Esophagus muscularis mucosa (tissue), 4 donors: ENCODE results near the gene PMFBP1. TPM values are rescaled to one million over a fixed set of nuclear protein-coding genes. Genes with fewer than 3 reads are reported as not detected.

Source experiments
- DNase-seq: peaks from one replicate; pipeline ENCODE4 v3.0.0-alpha.2; 2017; ENCODE audit errors: extremely low spot score
- H3K27ac ChIP-seq, 4 donors: fragments of 200-600 bp; sonication (generic); replicated peaks in 1 of 4; 1 replicate in 3 of 4; 2 replicates in 1 of 4; pipeline ENCODE4 v1.5.1; 2016 to 2019; ENCODE audit warnings: mild to moderate bottlenecking in 1 of 4
- H3K27me3 ChIP-seq, 4 donors: fragments of 200-600 bp; sonication (generic); one replicate each; pipeline versions ENCODE4 v1.5.1 to v1.6.0; 2016 to 2019
- H3K36me3 ChIP-seq, 4 donors: fragments of 200-600 bp; sonication (generic); one replicate each; pipeline ENCODE4 v1.5.1; 2016 to 2019
- H3K4me1 ChIP-seq, 4 donors: fragments of 200-600 bp; sonication (generic); one replicate each; pipeline ENCODE4 v1.5.1; 2016 to 2019
- H3K4me3 ChIP-seq, 4 donors: fragments of 200-600 bp; sonication (generic); 1 replicate in 2 of 4; 2 replicates in 2 of 4; pipeline ENCODE4 v1.5.1; 2016 to 2019; ENCODE audit warnings: mild to moderate bottlenecking in 4 of 4, moderate library complexity in 1 of 4
- H3K9me3 ChIP-seq, 4 donors: fragments of 200-600 bp; sonication (generic); 1 replicate in 3 of 4; 2 replicates in 1 of 4; pipeline ENCODE4 v1.5.1; 2016 to 2019
- EP300 ChIP-seq: sonication (generic); formaldehyde crosslinking; IDR thresholded peaks from one replicate; pipeline ENCODE4 v1.6.1; 2017; ENCODE audit warnings: antibody characterized with exemption
- POLR2A ChIP-seq: fragments of 450-650 bp; IDR thresholded peaks from one replicate; pipeline ENCODE4 v1.6.1; 2017; ENCODE audit warnings: antibody characterized with exemption, moderate library complexity, mild to moderate bottlenecking, low read depth
- POLR2AphosphoS5 ChIP-seq, 2 donors: sonication (generic); formaldehyde crosslinking; IDR thresholded peaks; one replicate each; pipeline ENCODE4 v1.6.1; 2017; ENCODE audit warnings: antibody characterized with exemption in 2 of 2
- WGBS: methylation state at CpG from one replicate; pipeline ENCODE4 v1.1.5; 2018; 5-methylcytosine and 5-hydroxymethylcytosine counted together
- intact Hi-C: fragments of 100-400 bp; cut with DNase I; formaldehyde crosslinking; loops from one replicate; pipeline ENCODE4 v1.15.1; 2023
- total RNA-seq, 4 donors: library from RNA; depleted of rRNA; stranded (reverse); fragments of >200 nt; gene quantifications; one replicate each; pipeline versions ENCODE4 v1.1.0 to v1.2.1, GENCODE V29; 2016
- TF ChIP-seq, protein P1 (sequence below), 3 experiments: fragments of 200-600 bp in 2 of 3; fragments of 450-650 bp in 1 of 3; sonication (generic) in 2 of 3; IDR thresholded peaks; one replicate each; pipeline ENCODE4 v1.5.1; 2017 to 2019; ENCODE audit warnings: antibody characterized with exemption in 3 of 3, mild to moderate bottlenecking in 2 of 3, moderate library complexity in 1 of 3

PMFBP1 gene, protein sequence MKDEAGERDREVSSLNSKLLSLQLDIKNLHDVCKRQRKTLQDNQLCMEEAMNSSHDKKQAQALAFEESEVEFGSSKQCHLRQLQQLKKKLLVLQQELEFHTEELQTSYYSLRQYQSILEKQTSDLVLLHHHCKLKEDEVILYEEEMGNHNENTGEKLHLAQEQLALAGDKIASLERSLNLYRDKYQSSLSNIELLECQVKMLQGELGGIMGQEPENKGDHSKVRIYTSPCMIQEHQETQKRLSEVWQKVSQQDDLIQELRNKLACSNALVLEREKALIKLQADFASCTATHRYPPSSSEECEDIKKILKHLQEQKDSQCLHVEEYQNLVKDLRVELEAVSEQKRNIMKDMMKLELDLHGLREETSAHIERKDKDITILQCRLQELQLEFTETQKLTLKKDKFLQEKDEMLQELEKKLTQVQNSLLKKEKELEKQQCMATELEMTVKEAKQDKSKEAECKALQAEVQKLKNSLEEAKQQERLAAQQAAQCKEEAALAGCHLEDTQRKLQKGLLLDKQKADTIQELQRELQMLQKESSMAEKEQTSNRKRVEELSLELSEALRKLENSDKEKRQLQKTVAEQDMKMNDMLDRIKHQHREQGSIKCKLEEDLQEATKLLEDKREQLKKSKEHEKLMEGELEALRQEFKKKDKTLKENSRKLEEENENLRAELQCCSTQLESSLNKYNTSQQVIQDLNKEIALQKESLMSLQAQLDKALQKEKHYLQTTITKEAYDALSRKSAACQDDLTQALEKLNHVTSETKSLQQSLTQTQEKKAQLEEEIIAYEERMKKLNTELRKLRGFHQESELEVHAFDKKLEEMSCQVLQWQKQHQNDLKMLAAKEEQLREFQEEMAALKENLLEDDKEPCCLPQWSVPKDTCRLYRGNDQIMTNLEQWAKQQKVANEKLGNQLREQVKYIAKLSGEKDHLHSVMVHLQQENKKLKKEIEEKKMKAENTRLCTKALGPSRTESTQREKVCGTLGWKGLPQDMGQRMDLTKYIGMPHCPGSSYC
- under 1 TPM in 1 of 4 donors, not detected in 3; 0.50 TPM for total RNA-seq

DNA sequence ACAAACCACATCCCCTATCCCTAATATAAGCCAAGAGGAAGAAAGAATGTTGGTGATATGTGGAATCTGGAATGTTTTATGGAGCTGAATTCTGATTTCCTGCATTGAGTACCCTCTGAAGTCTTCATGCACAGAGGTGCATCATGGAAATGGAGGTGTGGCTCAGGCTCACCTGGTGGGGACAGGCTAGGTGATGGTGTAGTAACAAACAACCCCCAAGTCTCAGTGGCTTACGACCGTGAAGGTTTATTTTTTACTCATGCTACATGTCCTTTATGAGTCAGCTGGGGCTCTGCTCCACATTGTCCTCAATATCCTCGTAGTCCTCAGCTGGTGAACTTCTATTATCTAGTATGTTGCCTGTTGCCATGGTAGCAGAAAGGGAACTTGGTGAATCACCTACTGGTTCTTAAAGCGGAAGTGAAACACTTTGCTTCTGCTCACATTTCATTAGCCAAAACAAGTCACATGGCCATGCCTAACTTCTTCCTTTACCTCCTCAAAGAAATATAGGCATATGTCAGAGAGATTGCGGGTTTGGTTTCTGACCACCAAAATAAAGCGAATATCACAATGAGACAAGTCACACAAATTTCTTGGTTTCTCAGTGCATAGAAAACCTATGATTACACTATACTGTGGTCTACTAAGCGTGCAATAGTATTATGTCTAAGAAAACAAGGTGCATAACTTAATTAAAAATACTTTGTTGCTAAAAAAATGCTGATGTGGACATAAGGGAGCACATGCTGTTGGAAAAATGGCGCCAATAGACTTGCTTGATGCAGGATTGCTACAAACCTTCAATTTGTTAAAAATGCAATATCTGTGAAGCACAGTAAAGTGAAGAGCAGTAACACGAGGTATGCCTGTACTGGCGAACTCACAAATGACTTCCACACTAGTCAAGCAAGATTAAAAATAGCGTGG is at the start of gene PMFBP1:
PMFBP1 (minus strand) TSS at position 51 of the 930 bp plus-strand sequence. CDS start 947 bp downstream, outside the sequence.
- Histone ChIP-seq H3K27me3 (no peaks in the 10 kb centered on the region), H3K27ac (no peak within 1 kb of the TSS), H3K4me3 (no peak within 1 kb of the TSS), H3K9me3 (peaks cover 0 to 3% (median 0%) of the 10 kb centered on the region in 4 donors), H3K4me1 (no peaks in the 10 kb centered on the region), H3K36me3 (no peaks in the 10 kb centered on the region)
- WGBS = 76% methylated on average over 11 of the region's 11 CpGs
- TF ChIP-seq, protein P1, sequence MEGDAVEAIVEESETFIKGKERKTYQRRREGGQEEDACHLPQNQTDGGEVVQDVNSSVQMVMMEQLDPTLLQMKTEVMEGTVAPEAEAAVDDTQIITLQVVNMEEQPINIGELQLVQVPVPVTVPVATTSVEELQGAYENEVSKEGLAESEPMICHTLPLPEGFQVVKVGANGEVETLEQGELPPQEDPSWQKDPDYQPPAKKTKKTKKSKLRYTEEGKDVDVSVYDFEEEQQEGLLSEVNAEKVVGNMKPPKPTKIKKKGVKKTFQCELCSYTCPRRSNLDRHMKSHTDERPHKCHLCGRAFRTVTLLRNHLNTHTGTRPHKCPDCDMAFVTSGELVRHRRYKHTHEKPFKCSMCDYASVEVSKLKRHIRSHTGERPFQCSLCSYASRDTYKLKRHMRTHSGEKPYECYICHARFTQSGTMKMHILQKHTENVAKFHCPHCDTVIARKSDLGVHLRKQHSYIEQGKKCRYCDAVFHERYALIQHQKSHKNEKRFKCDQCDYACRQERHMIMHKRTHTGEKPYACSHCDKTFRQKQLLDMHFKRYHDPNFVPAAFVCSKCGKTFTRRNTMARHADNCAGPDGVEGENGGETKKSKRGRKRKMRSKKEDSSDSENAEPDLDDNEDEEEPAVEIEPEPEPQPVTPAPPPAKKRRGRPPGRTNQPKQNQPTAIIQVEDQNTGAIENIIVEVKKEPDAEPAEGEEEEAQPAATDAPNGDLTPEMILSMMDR (IDR thresholded peaks at IDR 0.05) = no peak
- TF ChIP-seq EP300 (no peak), POLR2A (no peak), POLR2AphosphoS5 (IDR thresholded peaks at IDR 0.05) (no peak)
- DNase-seq = no peak
- intact Hi-C loops = no loop called here

DNA sequence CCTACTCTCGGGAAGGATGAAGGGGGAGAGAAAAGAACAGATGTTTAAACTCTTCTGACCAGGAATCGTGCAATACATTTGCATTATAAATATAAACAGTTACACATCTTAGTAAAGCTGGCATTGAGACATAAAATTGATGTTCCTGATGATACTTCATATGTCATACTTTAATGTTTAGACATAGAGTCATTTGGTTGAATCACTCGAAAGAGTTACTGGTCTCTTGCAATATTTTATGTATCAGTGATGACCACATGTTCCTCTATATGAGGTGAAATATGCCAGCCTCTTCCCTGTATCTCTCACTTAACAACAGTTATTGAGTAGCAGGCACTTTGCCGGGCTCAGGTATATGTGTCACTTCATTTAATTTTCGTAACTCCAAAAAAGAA is 49.7 kb upstream of the PMFBP1 start:
- 57% methylated on average over 5 of the region's 5 CpGs for WGBS
- TF ChIP-seq POLR2AphosphoS5 (IDR thresholded peaks at IDR 0.05) = no peak
- TF ChIP-seq POLR2A = no peak
- no peak for TF ChIP-seq EP300
- TF ChIP-seq, protein P1 (IDR thresholded peaks at IDR 0.05) = no peak
- DNase-seq = no peak

DNA sequence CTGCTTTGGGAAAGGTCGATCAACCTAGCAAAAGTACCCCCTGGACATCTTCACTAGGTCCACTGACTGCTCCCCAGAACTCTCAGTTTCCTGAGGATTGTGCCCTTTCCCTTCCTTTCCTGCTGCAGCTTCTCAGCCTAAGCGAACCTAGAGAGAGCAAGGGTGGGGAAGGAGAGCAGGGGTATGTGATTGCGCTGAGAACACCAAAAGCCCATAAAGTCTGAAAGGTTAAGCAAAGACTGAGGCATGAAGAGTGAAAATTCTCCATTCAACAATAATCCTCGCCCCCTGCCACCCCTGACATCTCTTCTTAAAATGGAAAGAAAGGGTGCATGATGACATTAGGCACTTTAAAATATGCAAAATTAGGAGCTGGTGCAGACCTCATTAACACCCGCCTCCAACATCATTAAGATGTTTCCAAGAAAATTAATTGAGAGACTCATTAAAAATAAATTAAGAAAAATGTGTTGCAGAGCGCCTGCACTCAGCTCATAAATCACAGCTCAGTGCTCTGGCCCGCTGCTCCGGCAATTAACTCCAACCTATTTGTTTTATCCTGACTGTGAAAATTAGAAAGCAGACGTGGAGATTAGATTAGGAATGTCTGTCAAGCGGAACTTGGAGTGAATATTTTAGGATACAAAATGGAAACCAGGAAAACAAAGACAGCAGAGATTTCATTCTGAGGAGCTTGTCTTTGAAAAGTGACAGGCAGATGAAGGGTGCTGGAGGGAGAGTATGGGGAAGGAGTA is 49.1 kb upstream of the PMFBP1 start:
- no peak overlapping the region for H3K4me3 ChIP-seq
- no peak for DNase-seq
- H3K27ac ChIP-seq = no peak overlapping the region
- no peaks in the 10 kb centered on the region for H3K9me3 ChIP-seq
- H3K4me1 ChIP-seq = no peaks in the 10 kb centered on the region
- no peaks in the 10 kb centered on the region for H3K27me3 ChIP-seq
- intact Hi-C loops = no loop called here
- 60% methylated on average over 10 of the region's 10 CpGs for WGBS
- TF ChIP-seq, protein P1 (IDR thresholded peaks at IDR 0.05) = no peak
- TF ChIP-seq EP300 (no peak), POLR2A (no peak), POLR2AphosphoS5 (IDR thresholded peaks at IDR 0.05) (no peak)
- H3K36me3 ChIP-seq = no peaks in the 10 kb centered on the region

More for the DNA sequence above, 49.7 kb upstream of the PMFBP1 start:
- H3K27me3 ChIP-seq = no peaks in the 10 kb centered on the region
- H3K4me3 ChIP-seq = no peak overlapping the region
- no peaks in the 10 kb centered on the region for H3K9me3 ChIP-seq
- intact Hi-C loops = no loop called here
- H3K36me3 ChIP-seq = no peaks in the 10 kb centered on the region
- H3K27ac ChIP-seq = no peak overlapping the region
- no peaks in the 10 kb centered on the region for H3K4me1 ChIP-seq

DNA sequence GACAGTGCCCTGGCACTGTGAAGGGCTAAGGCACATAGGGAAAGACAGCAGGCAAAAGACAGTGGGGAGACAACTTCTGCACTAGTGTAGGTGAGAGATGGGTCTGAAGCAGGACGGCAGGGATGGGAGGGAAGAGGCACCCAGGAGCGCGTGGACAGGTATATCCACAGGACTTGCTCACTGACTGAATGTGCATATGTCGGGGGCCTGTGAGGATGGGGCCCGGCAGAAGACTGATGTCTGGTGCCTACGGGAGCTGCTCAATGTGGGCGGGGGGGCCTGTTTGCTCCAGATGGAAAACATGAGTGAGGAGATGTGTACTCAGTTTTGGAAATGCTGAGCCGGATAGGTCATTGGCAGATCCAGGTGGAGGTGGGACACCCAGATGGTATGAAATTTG is 47.3 kb upstream of the PMFBP1 start:
- intact Hi-C loops = no loop called here
- no peak overlapping the region for H3K4me3 ChIP-seq
- no peaks in the 10 kb centered on the region for H3K9me3 ChIP-seq
- DNase-seq = peak; percentile 82
- no peaks in the 10 kb centered on the region for H3K27me3 ChIP-seq
- no peaks in the 10 kb centered on the region for H3K36me3 ChIP-seq
- TF ChIP-seq, protein P1 (IDR thresholded peaks at IDR 0.05) = no peak
- TF ChIP-seq EP300 (no peak), POLR2A (no peak), POLR2AphosphoS5 (IDR thresholded peaks at IDR 0.05) (no peak)
- H3K4me1 ChIP-seq = no peaks in the 10 kb centered on the region
- no peak overlapping the region for H3K27ac ChIP-seq
- 93% methylated on average over 8 of the region's 8 CpGs for WGBS
